GM21515 (cell line): ENCODE results near the gene LSS.
"Not testable (repeated sequence)": the region's sequence is repeated elsewhere in the genome, so short reads cannot be mapped to it uniquely, and the experiment has no call there.

Experiments used
- ATAC-seq: cut with Tn5 transposase; IDR thresholded peaks from one replicate; pipeline ENCODE4 v1.9.1; 2021; ENCODE audit not compliant: unreplicated experiment

The LSS gene

GRCh38 chr21:46188226-46189212, 40.1 kb downstream of the LSS start:
- no peak for ATAC-seq

- no peak for ATAC-seq
Observed at GRCh38 chr21:46187814-46188213, 40.8 kb downstream of the LSS start.

GRCh38 chr21:46187261-46187660, 41.3 kb downstream of the LSS start:
- ATAC-seq = no peak

- ATAC-seq = no peak
Observed at GRCh38 chr21:46185716-46186115, 42.9 kb downstream of the LSS start.

- no peak for ATAC-seq
Observed at GRCh38 chr21:46184625-46185555, 43.7 kb downstream of the LSS start.

- ATAC-seq = no peak
Observed at GRCh38 chr21:46183910-46184624, 44.5 kb downstream of the LSS start, which contains the start of gene SPATC1L. TSS of gene SPATC1L (minus strand) at chr21:46184459. CDS start at chr21:46182816, 1,643 bp downstream.

- not testable (repeated sequence) for ATAC-seq
Observed at GRCh38 chr21:46183337-46183909, 45.2 kb downstream of the LSS start.

GRCh38 chr21:46182548-46183336, 45.8 kb downstream of the LSS start:
- ATAC-seq = no peak

GRCh38 chr21:46181953-46182547, 46.5 kb downstream of the LSS start:
- ATAC-seq = no peak

- no peak for ATAC-seq
Observed at GRCh38 chr21:46181436-46181835, 47.1 kb downstream of the LSS start.

- no peak for ATAC-seq
Observed at GRCh38 chr21:46180778-46181391, 47.7 kb downstream of the LSS start.

GRCh38 chr21:46180079-46180722, 48.4 kb downstream of the LSS start:
- ATAC-seq = no peak

- ATAC-seq = no peak
Observed at GRCh38 chr21:46179708-46180078, 48.9 kb downstream of the LSS start.

- no peak for ATAC-seq
Observed at GRCh38 chr21:46178961-46179360, 49.6 kb downstream of the LSS start.

- not testable (repeated sequence) for ATAC-seq
Observed at GRCh38 chr21:46176443-46177129, 52.0 kb downstream of the LSS start.

GRCh38 chr21:46173573-46173972, 55.0 kb downstream of the LSS start:
- ATAC-seq = no peak

GRCh38 chr21:46172863-46173528, 55.6 kb downstream of the LSS start:
- no peak for ATAC-seq
